Epidermal melanocyte (primary cell): ENCODE data around the gene BTBD17.

Experiments
- DNase-seq: peaks from one replicate; pipeline ENCODE4 v3.0.0; 2011; ENCODE audit warnings: low spot score; ENCODE audit not compliant: insufficient read length

BTBD17 gene

DNA sequence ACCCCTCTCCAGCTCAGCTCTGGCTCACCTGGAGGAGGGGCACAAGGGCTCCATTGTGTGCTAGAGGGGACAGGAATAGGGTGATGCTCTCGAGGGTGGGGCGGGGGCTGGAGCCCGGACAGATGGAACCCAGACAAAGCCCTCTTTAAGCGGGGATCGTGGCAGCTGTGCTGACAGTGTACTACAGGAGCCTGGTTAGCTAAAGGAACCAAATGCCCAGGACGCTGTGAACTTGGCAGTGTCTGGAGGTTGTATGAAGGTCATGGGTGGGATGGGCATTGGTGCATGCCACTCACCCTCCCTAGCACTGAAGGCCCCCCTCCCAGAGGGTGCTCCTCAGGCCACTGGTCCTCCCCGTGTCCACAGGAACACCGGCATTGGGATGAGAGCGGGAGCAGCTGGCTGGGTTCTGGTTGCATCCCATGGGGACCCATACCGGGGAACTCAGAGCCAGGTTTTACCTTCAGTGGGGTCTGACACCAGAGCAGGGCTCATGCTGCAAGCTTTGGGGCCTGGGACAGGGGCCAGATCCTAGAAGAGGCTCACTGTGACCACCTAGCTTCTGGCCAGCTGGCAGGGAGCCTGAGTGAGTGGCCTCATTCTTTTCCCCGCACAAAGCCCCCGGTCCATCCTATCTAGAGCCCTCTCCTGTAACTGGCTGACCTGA is 23.7 kb downstream of the BTBD17 start:
- DNase-seq: no peak

GRCh38 chr17:74336307-74336706 is 25.4 kb downstream of the BTBD17 start:
- no peak for DNase-seq

DNA sequence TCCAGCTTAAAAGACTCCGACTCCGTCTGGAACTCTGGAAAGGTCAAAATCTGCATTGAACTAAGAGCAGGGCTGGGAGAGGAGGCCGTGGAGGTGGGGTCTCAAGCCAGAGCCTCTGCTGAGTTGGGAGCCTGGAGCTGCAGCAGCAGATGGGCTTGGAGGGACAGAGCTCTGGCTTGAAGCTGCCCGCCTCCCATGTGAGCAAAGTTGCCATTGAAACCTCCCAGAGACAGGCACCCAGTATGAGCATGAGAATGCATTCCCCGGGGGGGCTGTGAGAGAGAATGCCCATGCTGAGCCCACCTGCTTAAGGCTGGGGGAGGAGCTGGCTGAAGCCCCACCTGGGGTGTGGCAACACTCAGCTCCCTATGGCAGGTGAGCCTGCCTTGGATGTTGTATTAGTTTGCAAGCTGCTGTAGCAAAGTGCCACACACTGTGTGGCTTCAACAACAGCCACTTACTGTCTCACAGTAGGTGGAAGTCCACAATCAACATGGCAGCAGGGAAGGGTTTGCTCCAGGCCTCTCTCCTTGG is 26.1 kb downstream of the BTBD17 start:
- DNase-seq: no peak

- no peak for DNase-seq
These were observed 27.2 kb downstream of the BTBD17 start for GRCh38 chr17:74334393-74335039.

DNA sequence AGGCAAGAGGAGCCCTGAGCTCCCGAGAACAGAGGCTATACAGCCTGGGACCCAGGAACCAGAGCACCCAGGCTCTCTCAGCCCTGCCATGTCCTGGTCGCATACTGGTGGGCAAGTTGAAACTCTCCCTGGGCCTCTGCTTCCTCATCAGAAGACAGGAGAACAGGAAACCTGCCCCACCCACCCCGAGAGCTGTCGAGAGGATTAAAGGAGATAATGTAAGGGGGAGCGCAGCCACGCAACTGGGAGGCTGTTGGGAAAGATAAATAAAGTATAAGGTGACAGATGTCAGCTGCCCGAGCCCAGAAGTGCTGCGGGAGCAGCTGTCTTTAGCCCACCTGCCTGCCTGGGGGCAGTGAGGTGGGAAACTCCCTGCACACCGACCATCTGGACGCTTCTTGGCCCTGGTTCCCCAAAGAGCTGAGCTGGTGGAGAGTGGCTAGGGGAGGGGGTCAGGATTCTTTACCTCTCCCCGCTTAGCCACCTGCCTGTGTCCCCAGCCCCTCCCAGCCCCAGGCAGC is 28.8 kb downstream of the BTBD17 start:
- no peak for DNase-seq

- DNase-seq: no peak
These were observed 29.5 kb downstream of the BTBD17 start for GRCh38 chr17:74332017-74332650.

- no peak for DNase-seq
These were observed 31.2 kb downstream of the BTBD17 start for GRCh38 chr17:74330446-74330845.

DNA sequence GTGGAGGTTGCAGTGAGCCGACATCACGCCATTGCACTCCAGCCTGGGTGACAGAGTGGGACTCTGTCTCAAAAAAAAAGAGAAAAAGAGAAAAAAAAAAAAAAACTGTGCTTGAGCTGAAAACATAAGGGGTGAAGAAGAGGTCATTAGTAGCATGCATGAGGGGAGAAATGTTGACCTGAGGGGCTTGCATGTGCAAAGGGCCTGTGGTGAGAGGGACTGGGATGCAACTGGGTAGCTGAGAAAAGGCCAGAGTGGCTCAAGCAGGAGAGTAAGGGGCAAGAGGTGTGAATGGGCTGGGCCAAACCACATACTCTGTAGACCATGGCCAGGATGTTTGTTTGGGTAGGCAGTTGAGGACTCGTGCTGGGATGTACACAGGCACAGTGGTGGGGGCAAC is 32.3 kb downstream of the BTBD17 start:
- no peak for DNase-seq

DNA sequence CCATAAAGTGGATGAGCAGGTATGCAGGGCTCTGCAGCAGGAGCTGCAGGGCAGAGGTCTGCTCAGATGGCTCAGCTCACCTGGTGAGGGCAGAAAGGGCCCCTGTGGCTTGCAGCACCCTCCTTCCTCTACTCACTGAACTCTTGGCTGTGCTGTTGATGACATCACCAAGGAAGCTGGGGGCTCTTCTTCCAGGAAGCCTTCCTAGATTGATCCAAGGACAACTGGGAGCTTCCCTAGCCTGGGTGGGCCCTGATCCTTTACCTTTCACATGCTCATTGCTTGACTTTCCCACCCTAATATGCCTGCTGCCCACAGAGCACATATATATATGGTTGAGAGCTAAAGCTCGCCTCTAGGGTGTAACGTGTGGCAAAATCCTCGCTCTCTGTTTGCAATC is 33.2 kb downstream of the BTBD17 start:
- DNase-seq: no peak

- no peak for DNase-seq
These were observed 35.2 kb downstream of the BTBD17 start for GRCh38 chr17:74326506-74326905.

DNA sequence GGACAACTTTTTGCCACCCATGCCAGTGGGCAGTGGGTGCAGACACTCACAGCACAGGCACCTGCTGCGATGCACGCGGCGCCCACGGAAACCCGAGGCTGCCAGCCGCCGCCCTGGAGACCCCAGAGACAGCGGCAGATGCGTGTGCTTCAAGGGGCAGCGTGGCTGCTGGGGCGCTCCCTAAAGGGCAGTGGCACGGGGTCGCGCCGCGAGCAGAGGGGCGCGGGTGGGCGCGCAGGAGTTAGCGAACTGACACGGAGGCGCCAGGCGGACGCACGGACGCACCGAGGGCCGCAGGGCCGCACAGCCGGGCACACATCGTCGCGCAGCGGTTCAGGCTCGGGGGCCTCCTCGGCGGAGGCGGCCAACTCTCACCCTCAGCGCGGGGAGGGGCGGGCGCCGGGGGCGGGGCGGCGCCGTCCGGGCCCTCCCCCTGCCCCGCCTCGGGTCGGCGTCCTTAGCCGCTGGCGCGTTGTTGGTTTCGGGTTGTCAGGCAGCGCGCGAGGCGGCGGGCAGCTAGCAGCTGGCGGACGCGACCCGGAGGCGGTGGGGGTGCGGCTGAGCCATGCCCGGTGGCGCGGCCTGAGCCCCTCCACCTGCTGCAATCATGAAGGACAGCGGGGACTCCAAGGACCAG is 35.8 kb downstream of the BTBD17 start, which contains the start of gene KIF19:
Gene KIF19 (plus strand): TSS at position 484 of the 637 bp plus-strand sequence. CDS start 124 bp downstream, at position 608.
- DNase-seq: no peak

- no peak for DNase-seq
These were observed 36.3 kb downstream of the BTBD17 start for GRCh38 chr17:74325376-74325742.

GRCh38 chr17:74324521-74324920 is 37.1 kb downstream of the BTBD17 start:
- DNase-seq: no peak

GRCh38 chr17:74318391-74318790 is 43.3 kb downstream of the BTBD17 start:
- DNase-seq: no peak

DNA sequence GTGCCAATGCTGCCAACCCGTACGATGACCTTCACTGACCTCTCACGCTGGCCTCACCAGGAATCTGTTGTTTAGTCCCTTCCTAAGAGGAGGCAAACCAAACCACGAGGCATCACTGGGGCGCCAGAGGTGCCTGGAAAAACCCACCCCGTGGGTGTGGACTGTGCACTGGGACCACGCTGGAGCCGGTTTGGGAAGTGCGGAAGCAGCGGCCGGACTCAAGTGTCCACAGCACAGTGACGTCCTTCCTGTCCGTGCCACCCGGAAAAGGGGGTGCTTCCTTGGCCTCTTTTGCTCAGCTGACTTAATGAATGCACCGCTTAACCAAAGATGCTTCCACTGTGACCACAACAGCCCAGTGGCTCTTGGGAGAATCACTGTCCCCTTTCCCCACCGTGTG is 44.6 kb downstream of the BTBD17 start:
- no peak for DNase-seq

- DNase-seq: no peak
These were observed 45.4 kb downstream of the BTBD17 start for GRCh38 chr17:74316220-74316619.

- DNase-seq: no peak
These were observed 46.8 kb downstream of the BTBD17 start for GRCh38 chr17:74314877-74315276.

GRCh38 chr17:74309902-74310301 is 51.8 kb downstream of the BTBD17 start:
- DNase-seq: no peak

- no peak for DNase-seq
These were observed 53.5 kb downstream of the BTBD17 start for GRCh38 chr17:74307984-74308773.
